ENCODE data around the gene PIP5K1B. TPM values are rescaled to one million over a fixed set of nuclear protein-coding genes. Genes with fewer than 3 reads are reported as not detected.

Gene PIP5K1B
- total and polyA plus RNA-seq, 10 of the 15 experiments (the other 5 are each of a cell fraction or from before 2014, with no cell fraction given), result 6.8 to 16.3 (median 10.6) TPM

DNA sequence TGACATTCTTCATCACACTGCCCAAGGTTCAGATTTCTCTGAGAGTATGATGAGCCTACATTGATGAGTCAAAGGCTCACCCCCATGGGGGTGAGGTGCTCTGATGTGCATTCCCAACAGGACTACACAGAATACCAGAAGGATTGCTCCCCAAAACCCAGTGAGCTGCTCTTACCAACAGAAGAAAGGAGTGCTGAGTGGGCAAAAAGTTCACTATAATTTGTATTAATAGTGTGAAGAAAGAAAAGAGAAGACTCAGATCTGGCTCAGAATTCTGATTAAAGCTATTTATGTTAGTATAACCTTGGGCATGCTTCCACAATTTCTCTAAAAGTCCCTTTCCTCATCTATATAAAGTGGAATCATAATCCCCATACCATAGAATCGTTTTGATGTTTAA is 262.8 kb downstream of the PIP5K1B start:
- Histone ChIP-seq H3K27ac (ENCODE audit: control insufficient read depth, insufficient read depth) (no peak overlapping the region), H3K9ac (ENCODE audit: control insufficient read depth, insufficient read depth, low read length) (no peak overlapping the region), H4K20me1 (ENCODE audit: control insufficient read depth, insufficient read depth) (no peaks in the 10 kb centered on the region), H3K4me1 (ENCODE audit: control insufficient read depth, insufficient read depth, low read length) (peaks cover 16% of the 10 kb centered on the region), H3K9me3 (replicated peaks; ENCODE audit: control insufficient read depth, insufficient read depth, low read length) (no peaks in the 10 kb centered on the region; the same call in 2 of the 3 replicates), H3K4me3 (no peak overlapping the region), H3K36me3 (ENCODE audit: control insufficient read depth in 2 of 2, insufficient read depth in 2 of 2, low read length in 1 of 2) (no peaks in the 10 kb centered on the region), H3K27me3 (replicated peaks in 1 of 2; ENCODE audit: control insufficient read depth in 2 of 2, insufficient read depth in 2 of 2, low read length in 1 of 2) (no peaks in the 10 kb centered on the region), H3K79me2 (ENCODE audit: control insufficient read depth, insufficient read depth, low read length) (no peaks in the 10 kb centered on the region), H2AFZ (ENCODE audit: control insufficient read depth, low read depth, low read length) (no peak overlapping the region), H3K4me2 (ENCODE audit: control insufficient read depth, insufficient read depth) (no peak overlapping the region)
- no TSS peak for BruUV-seq (replicated peaks)
- intact Hi-C loops (cut with micrococcal nuclease; ENCODE audit: unreplicated experiment) (loop anchor here (2.0 kb wide), 1 partner anchor 15 kb away; no protein-coding TSS in a partner anchor), in situ Hi-C loops (cut with MboI) (no loop called here)
- RAD21 ChIA-PET (ENCODE audit: unreplicated experiment), result interaction anchor here (0.7 to 5.6 kb wide), 5 partner anchors 14 to 260 kb away, joined by 3 to 41 read pairs (median 4); no protein-coding TSS in a partner anchor
- CTCF ChIA-PET, result interaction anchor here (0.9 to 7.1 kb wide), 7 partner anchors 8 to 124 kb away, joined by 3 to 56 read pairs (median 5); no protein-coding TSS in a partner anchor
- no peak for FAIRE-seq
- no peak for ATAC-seq
- WGBS (ENCODE audit: insufficient coverage, insufficient replicate concordance, low lambda C conversion rate, missing lambda C conversion rate), result 90% methylated on average over 1 of the region's 1 CpG
- SMC1A ChIA-PET (ENCODE audit: uncharacterized antibody, unreplicated experiment), result interaction anchor here (0.9 to 8.0 kb wide), 8 partner anchors 11 to 260 kb away, joined by 3 to 160 read pairs (median 5); no protein-coding TSS in a partner anchor
- POLR2A ChIA-PET, result interaction anchor here (0.9 to 1.6 kb wide), 3 partner anchors 14 to 19 kb away, joined by 3 to 5 read pairs (median 4); no protein-coding TSS in a partner anchor
- DNase-seq (ENCODE audit: low read depth, low spot score), result no peak
- TF ChIP-seq SUZ12 (IDR thresholded peaks at IDR 0.05; ENCODE audit: unreplicated experiment), result no peak
- TF ChIP-seq PAX5 (IDR thresholded peaks at IDR 0.05; ENCODE audit: borderline replicate concordance, low read depth, low read length), result no peak
- no peak for TF ChIP-seq HDGF (IDR thresholded peaks at IDR 0.05)
- no peak for TF ChIP-seq DPF2 (IDR thresholded peaks at IDR 0.05)
- TF ChIP-seq CREB1 (IDR thresholded peaks at IDR 0.05; ENCODE audit: low read depth), result no peak
- TF ChIP-seq, protein P1, sequence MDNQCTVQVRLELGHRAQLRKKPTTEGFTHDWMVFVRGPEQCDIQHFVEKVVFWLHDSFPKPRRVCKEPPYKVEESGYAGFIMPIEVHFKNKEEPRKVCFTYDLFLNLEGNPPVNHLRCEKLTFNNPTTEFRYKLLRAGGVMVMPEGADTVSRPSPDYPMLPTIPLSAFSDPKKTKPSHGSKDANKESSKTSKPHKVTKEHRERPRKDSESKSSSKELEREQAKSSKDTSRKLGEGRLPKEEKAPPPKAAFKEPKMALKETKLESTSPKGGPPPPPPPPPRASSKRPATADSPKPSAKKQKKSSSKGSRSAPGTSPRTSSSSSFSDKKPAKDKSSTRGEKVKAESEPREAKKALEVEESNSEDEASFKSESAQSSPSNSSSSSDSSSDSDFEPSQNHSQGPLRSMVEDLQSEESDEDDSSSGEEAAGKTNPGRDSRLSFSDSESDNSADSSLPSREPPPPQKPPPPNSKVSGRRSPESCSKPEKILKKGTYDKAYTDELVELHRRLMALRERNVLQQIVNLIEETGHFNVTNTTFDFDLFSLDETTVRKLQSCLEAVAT (IDR thresholded peaks at IDR 0.05), result no peak
- no peak for TF ChIP-seq ZSCAN29 (IDR thresholded peaks at IDR 0.05)
- TF ChIP-seq FOXK2 (IDR thresholded peaks at IDR 0.05), result no peak
- no peak for TF ChIP-seq NFYA (IDR thresholded peaks at IDR 0.05; ENCODE audit: borderline replicate concordance, low read depth, low read length)
